SH-SY5Y (cell line): ENCODE results near the gene SPACA6.

Source experiments
- GATA2 ChIP-seq: IDR thresholded peaks from 2 replicates; pipeline ENCODE4 v1.6.1; 2011; ENCODE audit warnings: mild to moderate bottlenecking, low read depth, low read length
- GATA3 ChIP-seq: IDR thresholded peaks from 2 replicates; pipeline ENCODE4 v1.6.1; 2011; ENCODE audit warnings: low read depth, mild to moderate bottlenecking, low read length, moderate library complexity

Gene SPACA6

DNA sequence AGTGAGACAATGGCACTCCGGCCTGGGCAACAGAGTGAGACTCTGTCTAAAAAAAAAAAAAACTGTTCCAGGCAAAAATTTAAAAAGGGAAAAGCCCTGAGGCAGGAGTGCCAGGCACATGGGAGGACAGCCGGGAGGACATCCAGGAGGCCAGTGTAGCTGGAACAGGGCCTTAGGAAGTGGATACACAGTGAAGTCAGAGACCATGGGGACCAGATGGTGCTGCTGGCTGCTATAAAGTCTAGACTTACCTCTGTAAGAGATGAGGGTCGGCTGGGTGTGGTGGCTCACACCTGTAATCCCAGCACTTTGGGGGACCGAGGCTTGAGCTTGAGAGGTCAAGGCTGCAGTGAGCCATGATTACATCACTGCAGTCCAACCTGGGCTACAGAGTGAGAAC lies 15.7 kb downstream of the SPACA6 start:
- TF ChIP-seq GATA2 (no peak), GATA3 (no peak)

DNA sequence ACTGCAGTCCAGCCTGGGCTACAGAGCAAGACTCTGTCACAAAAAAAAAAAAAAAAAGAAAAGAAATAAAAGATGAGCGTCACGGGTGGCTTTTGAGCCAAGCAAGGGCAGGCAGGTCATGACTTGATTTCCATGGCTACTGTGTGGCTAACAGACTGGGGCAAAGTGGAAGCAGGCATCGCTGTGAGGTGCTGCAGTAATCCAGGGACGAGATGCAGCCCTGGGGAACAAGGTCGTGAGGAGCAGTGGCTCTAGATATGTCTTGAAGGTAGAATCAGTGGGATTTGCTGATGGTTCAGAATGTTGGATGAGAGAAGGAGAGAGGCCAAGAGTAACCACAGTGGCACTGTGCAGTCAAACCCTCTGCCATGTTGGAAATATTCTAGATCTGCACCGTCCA lies 16.4 kb downstream of the SPACA6 start:
- TF ChIP-seq GATA3 (no peak), GATA2 (no peak)

DNA sequence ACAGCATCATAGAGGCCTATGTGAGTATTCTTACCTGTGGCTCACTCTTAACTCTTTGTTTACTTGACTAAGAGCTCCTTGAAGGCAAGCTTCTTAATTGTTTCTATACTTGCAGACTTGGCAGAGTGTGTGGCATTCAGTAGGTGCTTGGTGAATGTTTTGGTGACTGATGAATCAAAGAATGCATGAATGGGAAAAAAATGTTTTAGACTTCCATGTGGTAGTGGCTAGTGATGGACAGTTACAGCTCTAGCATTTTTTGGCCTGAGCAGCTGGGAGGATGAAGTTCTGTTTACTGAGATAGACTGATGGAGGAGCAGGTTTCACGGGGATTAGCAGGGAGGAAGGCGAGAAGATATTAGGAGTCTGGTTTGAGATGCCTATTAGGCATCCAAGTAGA lies 17.0 kb downstream of the SPACA6 start:
- TF ChIP-seq GATA3 = no peak
- no peak for TF ChIP-seq GATA2

GRCh38 chr19:51711702-51712101 lies 18.6 kb downstream of the SPACA6 start:
- TF ChIP-seq GATA2 = no peak

DNA sequence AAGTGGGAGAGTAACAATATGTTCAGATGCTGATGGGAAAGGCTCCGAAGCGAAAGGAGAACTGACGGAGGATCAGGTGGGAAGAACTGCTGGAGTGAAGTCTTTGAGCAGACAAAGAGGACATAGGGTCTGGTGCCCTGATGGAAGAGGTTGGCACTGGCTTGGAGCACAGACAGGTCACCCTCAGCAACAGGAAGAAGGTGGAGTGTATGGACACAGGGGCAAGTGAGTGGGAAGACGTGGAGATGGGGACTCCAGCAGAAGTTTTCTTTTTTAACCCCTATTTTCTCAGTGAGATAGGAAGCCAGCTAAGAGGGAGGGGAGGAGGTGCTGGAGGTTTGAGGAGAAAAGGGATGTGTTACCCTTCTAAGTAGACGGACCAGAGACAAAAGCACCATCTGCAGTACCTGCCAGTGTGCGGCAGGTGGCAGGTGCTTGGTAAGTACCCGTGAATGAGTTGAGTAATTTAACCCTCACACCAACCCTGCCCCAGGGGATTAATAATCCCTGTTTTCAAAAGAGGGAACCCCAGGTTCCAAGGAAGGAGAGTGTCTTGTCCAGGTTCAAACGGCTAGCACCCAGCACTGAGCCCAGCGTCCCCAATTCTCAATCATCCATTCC lies 19.4 kb downstream of the SPACA6 start:
- TF ChIP-seq GATA3 = no peak
- no peak for TF ChIP-seq GATA2

DNA sequence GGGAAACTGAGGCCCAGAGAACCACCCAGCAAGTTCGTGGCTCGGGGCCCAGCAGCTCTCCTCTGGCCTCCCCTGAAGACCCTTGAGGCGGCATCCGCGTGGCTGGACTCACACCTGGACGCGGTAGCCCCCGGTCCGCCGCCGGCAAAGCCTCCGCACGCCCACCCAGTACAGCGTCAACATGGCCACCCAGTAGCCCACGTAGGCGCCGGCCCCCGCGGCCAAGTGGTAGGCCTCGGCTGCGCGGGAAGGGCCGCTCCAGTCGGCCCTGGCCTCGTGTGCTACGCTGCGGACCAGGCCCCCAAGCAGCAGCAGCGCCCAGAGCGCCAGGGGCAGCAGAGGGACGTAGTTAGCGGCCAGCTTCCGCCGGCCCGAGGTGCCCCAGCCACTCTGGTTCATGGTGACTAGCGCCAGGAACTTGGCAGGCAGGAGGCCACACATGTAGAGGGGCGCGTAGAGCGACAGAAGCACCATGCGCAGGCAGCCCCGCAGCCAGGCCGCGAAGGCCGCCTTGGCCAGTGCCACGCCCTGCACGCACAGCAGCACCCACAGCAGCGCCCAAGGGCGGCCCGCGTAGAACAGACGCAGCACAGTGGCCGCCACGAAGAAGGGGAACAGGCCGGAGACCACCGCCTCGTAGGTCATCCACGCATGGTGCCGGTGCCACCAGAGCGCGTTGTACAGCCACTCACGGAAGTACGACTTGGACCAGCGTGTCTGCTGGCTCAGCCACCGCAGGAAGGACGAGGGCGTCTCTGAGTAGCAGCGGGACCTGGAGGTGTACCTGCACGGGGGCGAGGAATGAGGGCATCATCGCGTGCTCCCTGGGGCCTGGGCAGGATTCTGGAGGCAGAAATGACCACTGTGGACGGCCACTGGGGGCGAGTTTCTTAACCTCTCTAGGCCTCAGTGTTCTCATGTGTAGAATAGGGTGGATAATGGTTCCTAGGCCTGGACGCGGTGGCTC lies 20.5 kb downstream of the SPACA6 start:
- no peak for TF ChIP-seq GATA3
- no peak for TF ChIP-seq GATA2

- TF ChIP-seq GATA3 (no peak), GATA2 (no peak)
Measured at GRCh38 chr19:51714848-51715247, 21.7 kb downstream of the SPACA6 start.

DNA sequence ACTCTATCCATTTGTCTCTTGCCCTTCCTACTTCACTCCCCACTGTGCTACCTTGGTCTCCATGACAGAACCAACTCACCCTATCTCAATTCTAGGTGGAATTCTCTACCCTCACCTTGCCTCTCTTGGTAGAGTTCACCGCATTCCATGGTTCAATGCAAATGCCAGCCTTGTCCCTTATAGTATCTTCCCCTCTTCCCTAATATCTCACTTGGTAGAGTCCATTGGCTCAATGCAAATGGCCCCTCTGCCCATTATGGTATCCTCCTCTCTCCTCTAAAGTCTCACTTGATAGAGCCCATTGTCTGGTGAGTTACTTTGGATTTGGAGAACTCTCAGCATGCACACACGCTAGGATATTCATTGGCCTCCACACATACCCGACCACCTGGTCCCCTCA lies 22.7 kb downstream of the SPACA6 start:
- TF ChIP-seq GATA3 (no peak), GATA2 (no peak)

DNA sequence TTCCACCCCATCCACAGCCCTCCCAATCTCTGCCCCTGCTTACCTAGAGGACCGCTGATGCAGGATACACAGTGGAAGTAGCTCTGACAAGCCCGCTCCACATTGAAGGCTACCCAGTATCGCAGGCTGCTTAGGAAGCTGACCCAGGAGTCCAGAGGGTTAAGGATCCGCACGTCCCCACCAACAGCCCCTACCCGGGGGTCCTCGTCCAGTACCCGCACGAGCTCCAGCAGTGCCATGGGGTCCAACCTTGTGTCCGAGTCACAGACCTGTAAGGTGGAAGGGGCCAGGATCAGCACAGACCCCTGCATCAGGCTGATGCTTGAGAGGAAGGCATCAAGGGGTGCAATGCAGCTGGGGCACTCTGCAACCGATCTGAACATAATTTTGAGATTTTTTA lies 23.8 kb downstream of the SPACA6 start:
- no peak for TF ChIP-seq GATA2
- no peak for TF ChIP-seq GATA3

DNA sequence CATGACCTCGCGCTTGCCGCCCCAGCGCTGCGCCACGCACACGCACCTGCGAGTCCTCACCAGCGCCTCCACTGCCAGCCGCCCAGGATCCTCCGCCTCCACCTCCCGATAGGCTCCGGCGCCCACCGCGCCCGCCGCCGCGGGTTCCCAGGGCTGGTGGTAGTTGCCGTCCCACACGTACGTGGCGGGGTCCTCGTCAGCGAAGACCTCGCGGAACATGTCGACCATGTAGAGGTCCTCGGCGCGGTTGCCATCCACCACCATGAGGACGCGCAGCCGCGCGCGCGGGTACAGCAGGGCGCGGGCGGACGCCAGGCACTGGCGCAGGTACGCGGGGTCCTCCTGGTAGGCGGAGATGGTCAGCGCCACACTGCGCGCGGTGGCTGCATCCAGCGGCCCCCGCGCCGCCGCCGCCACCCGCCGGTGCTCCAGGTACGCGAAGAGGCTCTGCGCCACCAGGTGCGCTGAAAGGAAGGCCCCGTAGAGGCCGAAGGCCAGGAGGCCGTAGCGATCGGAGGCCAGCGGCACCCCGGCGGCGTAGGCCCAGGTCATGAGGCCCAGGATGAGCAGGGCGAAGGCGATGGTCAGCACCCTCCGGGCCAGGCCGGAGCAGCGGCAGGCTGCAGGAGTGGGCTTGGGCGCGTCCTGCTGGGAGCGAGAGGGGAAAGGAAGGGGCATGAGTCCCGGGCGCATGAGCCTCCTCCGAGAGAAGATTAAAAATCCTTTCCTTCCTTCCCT lies 26.3 kb downstream of the SPACA6 start:
- TF ChIP-seq GATA2 (no peak), GATA3 (no peak)

GRCh38 chr19:51721905-51722304 lies 28.8 kb downstream of the SPACA6 start:
- TF ChIP-seq GATA2 (no peak), GATA3 (no peak)

- no peak for TF ChIP-seq GATA3
Measured at GRCh38 chr19:51722492-51722891, 29.4 kb downstream of the SPACA6 start.

GRCh38 chr19:51724543-51724942 lies 31.4 kb downstream of the SPACA6 start:
- no peak for TF ChIP-seq GATA3
- TF ChIP-seq GATA2 = no peak

- TF ChIP-seq GATA3 (no peak), GATA2 (no peak)
Measured at GRCh38 chr19:51726049-51726448, 32.9 kb downstream of the SPACA6 start.

- TF ChIP-seq GATA3 (no peak), GATA2 (no peak)
Measured at GRCh38 chr19:51727349-51727880, 34.3 kb downstream of the SPACA6 start.
